Endothelial cell of umbilical vein (primary cell): Measurements from ENCODE around the gene ARHGEF40.

Experiments used
- EZH2 ChIP-seq: IDR thresholded peaks from 2 replicates; pipeline ENCODE4 v1.6.1; 2012; ENCODE audit warnings: borderline replicate concordance, low read depth, mild to moderate bottlenecking, moderate library complexity, low read length, inconsistent platforms; ENCODE audit not compliant: severe bottlenecking
- JUN ChIP-seq: IDR thresholded peaks from 2 replicates; pipeline ENCODE4 v1.6.1; 2011; ENCODE audit warnings: borderline replicate concordance, low read depth; ENCODE audit not compliant: insufficient read length, insufficient read depth
- MYC ChIP-seq: IDR thresholded peaks from one replicate; pipeline ENCODE4 v1.6.1; 2011; ENCODE audit warnings: mild to moderate bottlenecking, low read depth, low read length
- POLR2A ChIP-seq: IDR thresholded peaks from 2 replicates; pipeline ENCODE4 v1.6.1; 2012; ENCODE audit warnings: low read depth, mild to moderate bottlenecking, control low read depth, low read length
- POLR2AphosphoS5 ChIP-seq: IDR thresholded peaks from 2 replicates; pipeline ENCODE4 v1.6.1; 2012; ENCODE audit warnings: low read depth, mild to moderate bottlenecking, control low read depth, low read length, moderate library complexity; ENCODE audit not compliant: insufficient read depth
- TF ChIP-seq, protein P1 (sequence below), 2 donors: IDR thresholded peaks; 1 replicate in 1 of 2; 2 replicates in 1 of 2; pipeline ENCODE4 v1.5.1; 2011; ENCODE audit warnings: low read length in 2 of 2, mild to moderate bottlenecking in 2 of 2, moderate library complexity in 2 of 2, control low read depth in 1 of 2, inconsistent platforms in 1 of 2, low read depth in 1 of 2; ENCODE audit not compliant: insufficient read depth in 1 of 2; ENCODE audit errors: extremely low read depth in 1 of 2

DNA sequence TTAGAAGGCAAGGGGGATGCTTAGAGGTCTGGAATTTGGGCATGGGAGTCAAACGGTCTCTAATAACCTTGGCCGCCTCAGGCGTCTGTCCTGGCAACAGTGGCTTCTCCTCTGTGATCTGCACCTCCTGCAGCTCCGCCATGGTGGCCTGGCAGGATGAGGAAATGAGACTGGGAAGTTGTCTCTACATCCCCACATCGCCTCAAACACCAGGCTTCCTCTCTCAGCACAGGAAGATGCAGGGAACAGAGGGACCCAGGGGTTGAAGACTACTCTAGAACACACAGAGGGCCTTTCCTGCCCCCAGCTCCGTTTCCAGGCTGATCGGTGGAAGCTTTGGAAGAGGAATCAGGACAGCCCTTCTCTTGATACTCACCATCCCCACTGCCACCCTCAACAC lies 46.9 kb upstream of the ARHGEF40 start:
- no peak for TF ChIP-seq EZH2
- TF ChIP-seq, protein P1, sequence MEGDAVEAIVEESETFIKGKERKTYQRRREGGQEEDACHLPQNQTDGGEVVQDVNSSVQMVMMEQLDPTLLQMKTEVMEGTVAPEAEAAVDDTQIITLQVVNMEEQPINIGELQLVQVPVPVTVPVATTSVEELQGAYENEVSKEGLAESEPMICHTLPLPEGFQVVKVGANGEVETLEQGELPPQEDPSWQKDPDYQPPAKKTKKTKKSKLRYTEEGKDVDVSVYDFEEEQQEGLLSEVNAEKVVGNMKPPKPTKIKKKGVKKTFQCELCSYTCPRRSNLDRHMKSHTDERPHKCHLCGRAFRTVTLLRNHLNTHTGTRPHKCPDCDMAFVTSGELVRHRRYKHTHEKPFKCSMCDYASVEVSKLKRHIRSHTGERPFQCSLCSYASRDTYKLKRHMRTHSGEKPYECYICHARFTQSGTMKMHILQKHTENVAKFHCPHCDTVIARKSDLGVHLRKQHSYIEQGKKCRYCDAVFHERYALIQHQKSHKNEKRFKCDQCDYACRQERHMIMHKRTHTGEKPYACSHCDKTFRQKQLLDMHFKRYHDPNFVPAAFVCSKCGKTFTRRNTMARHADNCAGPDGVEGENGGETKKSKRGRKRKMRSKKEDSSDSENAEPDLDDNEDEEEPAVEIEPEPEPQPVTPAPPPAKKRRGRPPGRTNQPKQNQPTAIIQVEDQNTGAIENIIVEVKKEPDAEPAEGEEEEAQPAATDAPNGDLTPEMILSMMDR (IDR thresholded peaks at IDR 0.05; ENCODE audit: extremely low read depth in 1 of 2, insufficient read depth in 1 of 2, low read depth in 1 of 2, low read length in 2 of 2), result no peak
- no peak for TF ChIP-seq POLR2A
- no peak for TF ChIP-seq MYC
- no peak for TF ChIP-seq POLR2AphosphoS5
- TF ChIP-seq JUN, result no peak
